H9 (cell line): ENCODE results near the gene GOLGA6A. TPM values are rescaled to one million over a fixed set of nuclear protein-coding genes. Genes with fewer than 3 reads are reported as not detected.

Source experiments
- DNase-seq: peaks from one replicate; pipeline ENCODE4 v3.0.0-alpha.2; 2017
- H2AFZ ChIP-seq: one replicate; pipeline ENCODE4 v1.6.1; 2013; ENCODE audit warnings: mild to moderate bottlenecking, low read length, control low read depth, moderate library complexity
- H2AK5ac ChIP-seq: 2 replicates; pipeline ENCODE4 v1.6.1; 2013; ENCODE audit warnings: low read length, control low read depth, mixed read lengths; ENCODE audit not compliant: insufficient read length
- H2BK120ac ChIP-seq: one replicate; pipeline ENCODE4 v1.6.1; 2013; ENCODE audit warnings: low read depth, mild to moderate bottlenecking, low read length, control low read depth, inconsistent platforms; ENCODE audit not compliant: poor library complexity, severe bottlenecking
- H2BK12ac ChIP-seq: 2 replicates; pipeline ENCODE4 v1.6.1; 2013; ENCODE audit warnings: low read length, control low read depth, mixed read lengths, low read depth; ENCODE audit not compliant: insufficient read length
- H2BK15ac ChIP-seq: 2 replicates; pipeline ENCODE4 v1.6.1; 2013; ENCODE audit warnings: low read depth, low read length, control low read depth
- H2BK20ac ChIP-seq: one replicate; pipeline ENCODE4 v1.6.1; 2013; ENCODE audit warnings: low read depth, mild to moderate bottlenecking, low read length, control low read depth, inconsistent platforms; ENCODE audit not compliant: poor library complexity, severe bottlenecking
- H2BK5ac ChIP-seq: 2 replicates; pipeline ENCODE4 v1.6.1; 2013; ENCODE audit warnings: low read length, control low read depth, mixed read lengths; ENCODE audit not compliant: insufficient read length
- H3K14ac ChIP-seq: 2 replicates; pipeline ENCODE4 v1.6.1; 2013; ENCODE audit warnings: low read length, control low read depth; ENCODE audit not compliant: insufficient read depth
- H3K18ac ChIP-seq: 2 replicates; pipeline ENCODE4 v1.6.1; 2013; ENCODE audit warnings: low read depth, mild to moderate bottlenecking, mixed read lengths, low read length, control low read depth; ENCODE audit not compliant: insufficient read length
- H3K23ac ChIP-seq: 2 replicates; pipeline ENCODE4 v1.6.1; 2013; ENCODE audit warnings: low read length, control low read depth, mixed read lengths, low read depth; ENCODE audit not compliant: insufficient read length
- H3K23me2 ChIP-seq: 2 replicates; pipeline ENCODE4 v1.6.1; 2013; ENCODE audit warnings: low read depth, mild to moderate bottlenecking, mixed read lengths, low read length, control low read depth; ENCODE audit not compliant: insufficient read length, poor library complexity, severe bottlenecking
- H3K27ac ChIP-seq: 2 replicates; pipeline ENCODE4 v1.5.1; 2013; ENCODE audit warnings: low read length, control low read depth, mixed read lengths, low read depth; ENCODE audit not compliant: insufficient read length
- H3K27me3 ChIP-seq: 2 replicates; pipeline ENCODE4 v1.6.1; 2013; ENCODE audit warnings: low read length, control low read depth, inconsistent platforms; ENCODE audit not compliant: insufficient read depth
- H3K4ac ChIP-seq: 2 replicates; pipeline ENCODE4 v1.6.1; 2013; ENCODE audit warnings: low read depth, mild to moderate bottlenecking, control low read depth, inconsistent platforms, low read length, moderate library complexity
- H3K4me1 ChIP-seq: 2 replicates; pipeline ENCODE4 v1.6.1; 2013; ENCODE audit warnings: low read length, control low read depth, inconsistent platforms; ENCODE audit not compliant: insufficient read depth
- H3K4me2 ChIP-seq: 2 replicates; pipeline ENCODE4 v1.6.1; 2013; ENCODE audit warnings: low read length, control low read depth, mixed read lengths; ENCODE audit not compliant: insufficient read length, insufficient read depth
- H3K56ac ChIP-seq: 2 replicates; pipeline ENCODE4 v1.6.1; 2013; ENCODE audit warnings: low read depth, mild to moderate bottlenecking, mixed read lengths, low read length, control low read depth; ENCODE audit not compliant: insufficient read length
- H3K79me1 ChIP-seq: 2 replicates; pipeline ENCODE4 v1.6.1; 2013; ENCODE audit warnings: low read depth, mild to moderate bottlenecking, moderate library complexity, low read length, control low read depth, inconsistent platforms; ENCODE audit not compliant: insufficient read depth, poor library complexity, severe bottlenecking
- H3K79me2 ChIP-seq: 2 replicates; pipeline ENCODE4 v1.6.1; 2013; ENCODE audit warnings: low read length, control low read depth, inconsistent platforms; ENCODE audit not compliant: insufficient read depth
- H3K9ac ChIP-seq: 2 replicates; pipeline ENCODE4 v1.6.1; 2013; ENCODE audit warnings: low read length, control low read depth, mixed read lengths; ENCODE audit not compliant: insufficient read length; ENCODE audit errors: extremely low read depth
- H3K9me3 ChIP-seq: one replicate; pipeline ENCODE4 v1.6.1; 2013; ENCODE audit warnings: low read depth, low read length, inconsistent platforms; ENCODE audit not compliant: control insufficient read depth
- H3T11ph ChIP-seq: one replicate; pipeline ENCODE4 v1.6.1; 2013; ENCODE audit warnings: mild to moderate bottlenecking, low read length, control low read depth, inconsistent platforms
- H4K20me1 ChIP-seq: one replicate; pipeline ENCODE4 v1.6.1; 2013; ENCODE audit not compliant: control insufficient read depth, insufficient read length, insufficient read depth
- H4K5ac ChIP-seq: 2 replicates; pipeline ENCODE4 v1.6.1; 2013; ENCODE audit warnings: low read depth, mild to moderate bottlenecking, mixed read lengths, low read length, control low read depth; ENCODE audit not compliant: insufficient read length
- H4K8ac ChIP-seq: replicated peaks from 2 replicates; pipeline ENCODE4 v1.6.1; 2013; ENCODE audit warnings: low read length, control low read depth, mixed read lengths, low read depth; ENCODE audit not compliant: insufficient read length
- H4K91ac ChIP-seq: 2 replicates; pipeline ENCODE4 v1.6.1; 2013; ENCODE audit warnings: low read depth, mild to moderate bottlenecking, moderate library complexity, mixed read lengths, low read length, control low read depth; ENCODE audit not compliant: insufficient read length
- H3K27ac Mint-ChIP-seq, 3 experiments: 2 replicates in 2 of 3; 3 replicates in 1 of 3; pipeline ENCODE4 v1.8.0; 2020 to 2021; ENCODE audit warnings: mixed read lengths in 3 of 3, mild to moderate bottlenecking in 1 of 3, moderate library complexity in 1 of 3
- H3K27me3 Mint-ChIP-seq: 2 replicates; pipeline ENCODE4 v1.8.0; 2021; ENCODE audit warnings: low read depth, mild to moderate bottlenecking, moderate library complexity, mixed read lengths
- H3K36me3 Mint-ChIP-seq, 3 experiments: 2 replicates in 2 of 3; 3 replicates in 1 of 3; pipeline ENCODE4 v1.8.0; 2020 to 2021; ENCODE audit warnings: low read depth in 3 of 3, mixed read lengths in 3 of 3; ENCODE audit not compliant: insufficient read depth in 1 of 3
- H3K4me1 Mint-ChIP-seq, 2 experiments: 2 replicates each; pipeline ENCODE4 v1.8.0; 2020; ENCODE audit warnings: mixed read lengths in 2 of 2
- H3K4me3 Mint-ChIP-seq, 2 experiments: 2 replicates in 1 of 2; 3 replicates in 1 of 2; pipeline ENCODE4 v1.8.0; 2020 to 2021; ENCODE audit warnings: mild to moderate bottlenecking in 2 of 2, mixed read lengths in 2 of 2, moderate library complexity in 1 of 2
- H3K9me3 Mint-ChIP-seq, 2 experiments: 2 replicates in 1 of 2; 3 replicates in 1 of 2; pipeline ENCODE4 v1.8.0; 2020; ENCODE audit warnings: mild to moderate bottlenecking in 2 of 2, mixed read lengths in 2 of 2, moderate library complexity in 1 of 2
- WGBS: extraction: QIAGEN DNeasy Blood & Tissue Kit; methylation state at CpG from one replicate; pipeline ENCODE4 v1.1.7; 2013; ENCODE audit warnings: missing lambda C conversion rate, low lambda C conversion rate, mixed read lengths; ENCODE audit not compliant: insufficient read length; ENCODE audit errors: extremely low coverage; 5-methylcytosine and 5-hydroxymethylcytosine counted together
- total RNA-seq: library from RNA; stranded (reverse); gene quantifications from 2 replicates; pipeline ENCODE4 v1.2.1, GENCODE V29; 2021
- TF ChIP-seq, protein P1 (sequence below): fragments of 200-600 bp; sonication (generic); conservative IDR thresholded peaks from 3 replicates; pipeline ENCODE4 v1.8.0; 2021; ENCODE audit warnings: antibody characterized with exemption, mild to moderate bottlenecking

GOLGA6A gene
- total RNA-seq, 1 experiment from 2014 or later: 0.72 TPM

DNA sequence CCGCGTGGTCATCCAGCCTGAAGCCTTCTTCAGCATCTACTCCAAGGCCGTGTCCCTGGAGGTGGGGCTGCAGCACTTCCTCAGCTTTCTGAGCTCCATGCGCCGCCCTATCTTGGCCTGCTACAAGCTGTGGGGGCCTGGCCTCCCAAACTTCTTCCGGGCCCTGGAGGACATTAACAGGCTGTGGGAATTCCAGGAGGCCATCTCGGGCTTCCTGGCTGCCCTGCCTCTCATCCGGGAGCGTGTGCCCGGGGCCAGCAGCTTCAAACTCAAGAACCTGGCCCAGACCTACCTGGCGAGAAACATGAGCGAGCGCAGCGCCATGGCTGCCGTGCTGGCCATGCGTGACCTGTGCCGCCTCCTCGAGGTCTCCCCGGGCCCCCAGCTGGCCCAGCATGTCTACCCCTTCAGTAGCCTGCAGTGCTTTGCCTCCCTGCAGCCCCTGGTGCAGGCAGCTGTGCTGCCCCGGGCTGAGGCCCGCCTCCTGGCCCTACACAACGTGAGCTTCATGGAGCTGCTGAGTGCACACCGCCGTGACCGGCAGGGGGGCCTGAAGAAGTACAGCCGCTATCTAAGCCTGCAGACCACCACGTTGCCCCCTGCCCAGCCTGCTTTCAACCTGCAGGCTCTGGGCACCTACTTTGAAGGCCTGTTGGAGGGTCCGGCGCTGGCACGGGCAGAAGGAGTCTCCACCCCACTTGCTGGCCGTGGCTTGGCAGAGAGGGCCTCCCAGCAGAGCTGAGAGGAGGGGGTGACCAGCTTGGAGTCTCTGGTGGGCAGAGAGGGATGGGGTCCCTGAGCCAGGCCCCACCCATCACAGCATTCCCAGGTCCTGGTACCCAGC, 37.9 kb downstream of the GOLGA6A start:
- Histone ChIP-seq H3K56ac (no peak overlapping the region), H4K8ac (no peak overlapping the region), H4K5ac (no peak overlapping the region), H3K4me2 (no peak overlapping the region), H3K9ac (no peak overlapping the region), H3K23ac (no peak overlapping the region), H3K79me1 (no peaks in the 10 kb centered on the region), H3K79me2 (no peaks in the 10 kb centered on the region), H2BK12ac (no peak overlapping the region), H3T11ph (no peak overlapping the region), H4K20me1 (no peaks in the 10 kb centered on the region), H2BK5ac (no peak overlapping the region), H2BK15ac (no peak overlapping the region), H4K91ac (no peak overlapping the region), H3K4ac (no peak overlapping the region), H3K27ac (no peak overlapping the region), H3K23me2 (no peaks in the 10 kb centered on the region), H3K9me3 (no peaks in the 10 kb centered on the region), H3K27me3 (no peaks in the 10 kb centered on the region), H3K4me1 (peaks cover 3% of the 10 kb centered on the region; the same call in 1 of the 2 replicates), H2BK120ac (no peak overlapping the region), H2BK20ac (no peak overlapping the region), H2AK5ac (no peak overlapping the region), H3K18ac (no peak overlapping the region), H3K14ac (no peak overlapping the region), H2AFZ (no peak overlapping the region)
- Mint-ChIP-seq H3K4me3 (no peak overlapping the region), H3K36me3 (no peaks in the 10 kb centered on the region), H3K27ac (no peak overlapping the region), H3K27me3 (peaks cover 13% of the 10 kb centered on the region), H3K9me3 (no peaks in the 10 kb centered on the region), H3K4me1 (peaks cover 19 to 20% of the 10 kb centered on the region in 2 experiments)
- WGBS: no CpG with 5 or more reads among the region's 31 CpGs
- TF ChIP-seq, protein P1, sequence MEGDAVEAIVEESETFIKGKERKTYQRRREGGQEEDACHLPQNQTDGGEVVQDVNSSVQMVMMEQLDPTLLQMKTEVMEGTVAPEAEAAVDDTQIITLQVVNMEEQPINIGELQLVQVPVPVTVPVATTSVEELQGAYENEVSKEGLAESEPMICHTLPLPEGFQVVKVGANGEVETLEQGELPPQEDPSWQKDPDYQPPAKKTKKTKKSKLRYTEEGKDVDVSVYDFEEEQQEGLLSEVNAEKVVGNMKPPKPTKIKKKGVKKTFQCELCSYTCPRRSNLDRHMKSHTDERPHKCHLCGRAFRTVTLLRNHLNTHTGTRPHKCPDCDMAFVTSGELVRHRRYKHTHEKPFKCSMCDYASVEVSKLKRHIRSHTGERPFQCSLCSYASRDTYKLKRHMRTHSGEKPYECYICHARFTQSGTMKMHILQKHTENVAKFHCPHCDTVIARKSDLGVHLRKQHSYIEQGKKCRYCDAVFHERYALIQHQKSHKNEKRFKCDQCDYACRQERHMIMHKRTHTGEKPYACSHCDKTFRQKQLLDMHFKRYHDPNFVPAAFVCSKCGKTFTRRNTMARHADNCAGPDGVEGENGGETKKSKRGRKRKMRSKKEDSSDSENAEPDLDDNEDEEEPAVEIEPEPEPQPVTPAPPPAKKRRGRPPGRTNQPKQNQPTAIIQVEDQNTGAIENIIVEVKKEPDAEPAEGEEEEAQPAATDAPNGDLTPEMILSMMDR: no peak
- no peak for DNase-seq
